Osteoblast (primary cell): ENCODE measurements around the gene CACNA2D3. TPM values are rescaled to one million over a fixed set of nuclear protein-coding genes. Genes with fewer than 3 reads are reported as not detected.

Experiments used
- DNase-seq: peaks from one replicate; pipeline ENCODE4 v3.0.0; 2011; ENCODE audit warnings: low spot score, mixed read lengths; ENCODE audit not compliant: insufficient read length; ENCODE audit errors: missing footprints
- H2AFZ ChIP-seq: 2 replicates; pipeline ENCODE4 v1.6.0; 2011; ENCODE audit warnings: mild to moderate bottlenecking, low read length
- H3K27ac ChIP-seq: 2 replicates; pipeline ENCODE4 v1.5.1; 2011; ENCODE audit warnings: mild to moderate bottlenecking, low read depth, low read length, moderate library complexity
- H3K27me3 ChIP-seq: 2 replicates; pipeline ENCODE4 v1.6.0; 2012; ENCODE audit warnings: mild to moderate bottlenecking, control low read depth, inconsistent platforms, low read length, moderate library complexity; ENCODE audit not compliant: insufficient read depth
- H3K36me3 ChIP-seq: 2 replicates; pipeline ENCODE4 v1.5.1; 2011; ENCODE audit warnings: mild to moderate bottlenecking, low read length, control low read depth, moderate library complexity; ENCODE audit not compliant: insufficient read depth
- H3K4me1 ChIP-seq: 2 replicates; pipeline ENCODE4 v1.5.1; 2011; ENCODE audit warnings: mild to moderate bottlenecking, low read length, control low read depth, moderate library complexity; ENCODE audit not compliant: insufficient read depth
- H3K4me2 ChIP-seq: 2 replicates; pipeline ENCODE4 v1.6.0; 2011; ENCODE audit warnings: mild to moderate bottlenecking, low read length; ENCODE audit not compliant: insufficient read depth
- H3K4me3 ChIP-seq: fragments of 200-600 bp; sonication (generic); 3 replicates; pipeline ENCODE4 v1.5.1; 2012; ENCODE audit warnings: mild to moderate bottlenecking, low read length, inconsistent platforms; ENCODE audit not compliant: insufficient read depth
- H3K79me2 ChIP-seq: 2 replicates; pipeline ENCODE4 v1.6.0; 2012; ENCODE audit warnings: mild to moderate bottlenecking, low read length, control low read depth, inconsistent platforms; ENCODE audit not compliant: insufficient read depth
- H3K9me3 ChIP-seq: 2 replicates; pipeline ENCODE4 v1.5.1; 2011; ENCODE audit warnings: low read depth, low read length, control low read depth
- H4K20me1 ChIP-seq: 2 replicates; pipeline ENCODE4 v1.6.0; 2012; ENCODE audit warnings: mild to moderate bottlenecking, low read length, control low read depth; ENCODE audit not compliant: insufficient read depth
- CTCF ChIP-seq: IDR thresholded peaks from 2 replicates; pipeline ENCODE4 v1.5.1; 2011; ENCODE audit warnings: mild to moderate bottlenecking, low read depth, low read length, moderate library complexity; ENCODE audit errors: extremely low read depth
- total RNA-seq: library from RNA; depleted of rRNA; stranded (reverse); fragments of >200 nt; gene quantifications from 2 replicates; pipeline ENCODE4 v1.2.3, GENCODE V29; 2012

Gene CACNA2D3
- total RNA-seq, 1 donor = 0.36 TPM

GRCh38 chr3:54357301-54357700, 234.9 kb downstream of the CACNA2D3 start:
- no peak overlapping the region for H3K4me3 ChIP-seq
- H3K4me1 ChIP-seq = no peaks in the 10 kb centered on the region
- H3K79me2 ChIP-seq = no peaks in the 10 kb centered on the region
- H3K27me3 ChIP-seq = no peaks in the 10 kb centered on the region
- H3K4me2 ChIP-seq = no peak overlapping the region
- no peaks in the 10 kb centered on the region for H4K20me1 ChIP-seq
- no peaks in the 10 kb centered on the region for H3K9me3 ChIP-seq
- H3K27ac ChIP-seq = no peak overlapping the region
- no peak for TF ChIP-seq CTCF
- DNase-seq = no peak
- H2AFZ ChIP-seq = no peak overlapping the region
- H3K36me3 ChIP-seq = no peaks in the 10 kb centered on the region

- no peak overlapping the region for H3K27ac ChIP-seq
- H3K79me2 ChIP-seq = no peaks in the 10 kb centered on the region
- H3K4me1 ChIP-seq = no peaks in the 10 kb centered on the region
- no peak overlapping the region for H3K4me2 ChIP-seq
- no peak for TF ChIP-seq CTCF
- H2AFZ ChIP-seq = no peak overlapping the region
- DNase-seq = no peak
- no peaks in the 10 kb centered on the region for H3K9me3 ChIP-seq
- no peaks in the 10 kb centered on the region for H3K36me3 ChIP-seq
- H3K4me3 ChIP-seq = no peak overlapping the region
- no peaks in the 10 kb centered on the region for H3K27me3 ChIP-seq
- H4K20me1 ChIP-seq = no peaks in the 10 kb centered on the region
Measured at GRCh38 chr3:54358316-54358715, 236.0 kb downstream of the CACNA2D3 start.

- H2AFZ ChIP-seq = no peak overlapping the region
- no peaks in the 10 kb centered on the region for H3K36me3 ChIP-seq
- no peak overlapping the region for H3K4me3 ChIP-seq
- H3K4me2 ChIP-seq = no peak overlapping the region
- no peaks in the 10 kb centered on the region for H3K9me3 ChIP-seq
- TF ChIP-seq CTCF = no peak
- H3K27me3 ChIP-seq = no peaks in the 10 kb centered on the region
- H4K20me1 ChIP-seq = no peaks in the 10 kb centered on the region
- H3K27ac ChIP-seq = no peak overlapping the region
- no peak for DNase-seq
- H3K79me2 ChIP-seq = no peaks in the 10 kb centered on the region
- no peaks in the 10 kb centered on the region for H3K4me1 ChIP-seq
Measured at GRCh38 chr3:54358969-54359694, 236.8 kb downstream of the CACNA2D3 start.

GRCh38 chr3:54360320-54360719, 238.0 kb downstream of the CACNA2D3 start:
- no peak for DNase-seq
- H3K9me3 ChIP-seq = no peaks in the 10 kb centered on the region
- H3K27ac ChIP-seq = no peak overlapping the region
- H3K4me1 ChIP-seq = no peaks in the 10 kb centered on the region
- H3K27me3 ChIP-seq = no peaks in the 10 kb centered on the region
- no peak for TF ChIP-seq CTCF
- H2AFZ ChIP-seq = no peak overlapping the region
- H3K4me2 ChIP-seq = no peak overlapping the region
- no peaks in the 10 kb centered on the region for H3K36me3 ChIP-seq
- H4K20me1 ChIP-seq = no peaks in the 10 kb centered on the region
- no peak overlapping the region for H3K4me3 ChIP-seq
- no peaks in the 10 kb centered on the region for H3K79me2 ChIP-seq
